Chondrocyte (in vitro differentiated cells): Measurements from ENCODE around the gene MAN1A1. TPM values are rescaled to one million over a fixed set of nuclear protein-coding genes. Genes with fewer than 3 reads are reported as not detected.

Experiments used
- DNase-seq: peaks from one replicate; pipeline ENCODE4 v3.0.0; 2021; ENCODE audit warnings: mixed read lengths, low spot score
- H3K27ac Mint-ChIP-seq: one replicate; pipeline ENCODE4 v1.8.0; 2021; ENCODE audit warnings: mild to moderate bottlenecking, moderate library complexity, mixed read lengths; ENCODE audit not compliant: unreplicated experiment
- H3K27me3 Mint-ChIP-seq: 2 replicates; pipeline ENCODE4 v1.8.0; 2021; ENCODE audit warnings: low read depth, mixed read lengths
- H3K36me3 Mint-ChIP-seq: 2 replicates; pipeline ENCODE4 v1.8.0; 2021; ENCODE audit warnings: low read depth, mixed read lengths
- H3K4me1 Mint-ChIP-seq: 2 replicates; pipeline ENCODE4 v1.8.0; 2021; ENCODE audit warnings: low read depth, mild to moderate bottlenecking, mixed read lengths
- H3K4me3 Mint-ChIP-seq: one replicate; pipeline ENCODE4 v1.8.0; 2021; ENCODE audit warnings: mild to moderate bottlenecking, moderate library complexity, mixed read lengths; ENCODE audit not compliant: unreplicated experiment
- H3K9me3 Mint-ChIP-seq: 2 replicates; pipeline ENCODE4 v1.8.0; 2021; ENCODE audit warnings: low read depth, mixed read lengths
- total RNA-seq: library from RNA; stranded (reverse); gene quantifications from 3 replicates; pipeline ENCODE4 v1.2.1, GENCODE V29; 2021
- TF ChIP-seq, protein P1 (sequence below): fragments of 200-600 bp; sonication (generic); IDR thresholded peaks from 2 replicates; pipeline ENCODE4 v1.5.0; 2021; ENCODE audit warnings: antibody characterized with exemption, mild to moderate bottlenecking, moderate library complexity

Gene MAN1A1
- total RNA-seq, 1 donor from 2014 or later: 7.2 TPM

DNA sequence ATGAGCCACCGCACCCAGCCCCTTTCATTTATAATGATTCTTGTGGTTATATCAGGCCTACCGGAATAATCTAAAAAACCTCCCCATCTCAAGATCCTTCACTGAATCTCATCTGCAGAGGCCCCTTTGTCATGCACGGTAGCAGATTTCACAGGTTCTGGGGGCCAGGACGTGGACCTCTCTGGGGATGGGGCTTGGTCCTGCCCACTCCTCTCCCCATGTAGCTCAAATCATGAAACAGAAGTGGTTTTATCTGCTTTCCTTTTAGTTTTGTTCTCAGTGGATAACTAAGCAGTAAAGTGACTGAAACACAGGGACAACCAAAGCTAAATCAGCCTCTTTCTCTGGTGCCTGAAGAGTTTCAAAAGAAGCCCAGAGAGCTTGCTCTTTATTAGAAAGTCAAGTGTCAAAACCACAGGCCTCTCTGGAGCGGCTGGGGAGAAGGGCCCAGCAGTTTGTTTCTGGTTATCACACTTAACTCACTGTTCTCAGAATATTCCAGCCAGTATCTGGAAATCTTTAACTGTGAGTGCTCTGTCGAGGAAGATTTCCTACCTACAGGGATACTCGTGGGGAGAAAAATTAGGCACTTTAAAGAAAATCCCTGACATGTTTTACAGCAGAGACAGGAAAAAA is 210.5 kb downstream of the MAN1A1 start:
- Mint-ChIP-seq H3K4me3 (no peak overlapping the region), H3K4me1 (peaks cover 4% of the 10 kb centered on the region), H3K27me3 (peaks cover 2% of the 10 kb centered on the region), H3K27ac (no peak overlapping the region), H3K9me3 (no peaks in the 10 kb centered on the region), H3K36me3 (no peaks in the 10 kb centered on the region)
- DNase-seq: no peak
- TF ChIP-seq, protein P1, sequence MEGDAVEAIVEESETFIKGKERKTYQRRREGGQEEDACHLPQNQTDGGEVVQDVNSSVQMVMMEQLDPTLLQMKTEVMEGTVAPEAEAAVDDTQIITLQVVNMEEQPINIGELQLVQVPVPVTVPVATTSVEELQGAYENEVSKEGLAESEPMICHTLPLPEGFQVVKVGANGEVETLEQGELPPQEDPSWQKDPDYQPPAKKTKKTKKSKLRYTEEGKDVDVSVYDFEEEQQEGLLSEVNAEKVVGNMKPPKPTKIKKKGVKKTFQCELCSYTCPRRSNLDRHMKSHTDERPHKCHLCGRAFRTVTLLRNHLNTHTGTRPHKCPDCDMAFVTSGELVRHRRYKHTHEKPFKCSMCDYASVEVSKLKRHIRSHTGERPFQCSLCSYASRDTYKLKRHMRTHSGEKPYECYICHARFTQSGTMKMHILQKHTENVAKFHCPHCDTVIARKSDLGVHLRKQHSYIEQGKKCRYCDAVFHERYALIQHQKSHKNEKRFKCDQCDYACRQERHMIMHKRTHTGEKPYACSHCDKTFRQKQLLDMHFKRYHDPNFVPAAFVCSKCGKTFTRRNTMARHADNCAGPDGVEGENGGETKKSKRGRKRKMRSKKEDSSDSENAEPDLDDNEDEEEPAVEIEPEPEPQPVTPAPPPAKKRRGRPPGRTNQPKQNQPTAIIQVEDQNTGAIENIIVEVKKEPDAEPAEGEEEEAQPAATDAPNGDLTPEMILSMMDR: no peak

DNA sequence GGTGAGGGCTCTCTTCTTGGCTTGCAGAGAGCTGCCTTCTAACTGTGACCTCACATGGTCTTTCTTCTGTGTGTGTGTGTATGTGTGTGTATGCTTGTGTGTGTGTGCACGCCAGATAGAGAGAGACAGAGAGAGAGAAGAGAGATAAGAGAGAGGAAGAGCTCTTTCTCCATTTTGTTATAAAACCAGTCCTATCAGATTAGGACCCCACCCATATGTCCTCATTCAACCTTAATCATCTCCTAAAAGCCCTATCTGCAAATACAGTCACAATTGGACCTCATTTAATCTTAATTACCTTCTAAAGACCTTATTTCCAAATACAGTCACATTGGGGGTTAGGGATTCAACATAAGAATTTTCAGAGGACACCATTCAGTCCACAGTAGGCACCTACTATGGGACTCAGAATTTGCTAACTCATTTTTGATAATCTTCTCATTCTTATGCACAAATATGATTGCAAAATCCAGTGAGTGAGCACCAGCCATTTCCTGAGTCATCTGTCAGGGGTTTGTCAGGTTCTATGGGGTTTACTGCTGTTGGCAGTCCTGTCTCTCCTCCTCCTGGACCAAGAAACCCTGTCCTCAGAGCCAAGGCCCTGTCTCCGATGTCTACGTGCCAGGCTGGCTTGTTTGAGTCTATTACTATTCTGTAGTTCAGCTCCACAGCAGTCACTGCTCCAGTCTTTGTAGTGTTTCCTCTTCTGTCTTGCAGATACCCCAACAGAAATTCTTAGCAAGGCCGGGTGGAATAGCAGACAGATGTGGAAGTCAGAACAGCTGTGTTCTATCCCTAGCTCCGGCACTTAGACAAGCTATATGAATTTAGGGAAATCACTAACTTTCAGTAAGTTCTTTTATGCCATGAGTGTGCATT is 212.1 kb downstream of the MAN1A1 start:
- H3K27ac Mint-ChIP-seq: no peak overlapping the region
- H3K4me1 Mint-ChIP-seq: peaks cover 4% of the 10 kb centered on the region
- no peak overlapping the region for H3K4me3 Mint-ChIP-seq
- DNase-seq: no peak
- no peaks in the 10 kb centered on the region for H3K9me3 Mint-ChIP-seq
- H3K27me3 Mint-ChIP-seq: peaks cover 2% of the 10 kb centered on the region
- H3K36me3 Mint-ChIP-seq: no peaks in the 10 kb centered on the region
- TF ChIP-seq, protein P1: no peak

DNA sequence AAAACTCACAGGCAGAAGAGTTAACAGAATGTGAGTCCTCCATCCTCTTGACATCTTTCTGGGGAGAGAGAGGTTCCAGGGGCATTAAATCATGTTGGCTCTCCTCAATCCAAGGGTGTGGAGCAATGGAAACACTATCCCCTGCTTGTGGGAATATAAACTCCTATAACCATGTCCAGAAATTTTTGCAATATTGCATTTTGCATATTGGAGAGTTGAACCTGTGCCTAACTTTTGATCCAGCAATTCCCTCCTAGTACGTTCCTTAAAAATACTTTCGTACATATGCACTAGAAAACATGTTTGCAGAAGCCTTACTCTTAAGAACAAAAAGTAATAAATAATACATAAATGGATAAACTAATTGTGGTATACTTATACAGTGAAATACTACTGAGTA is 214.8 kb downstream of the MAN1A1 start:
- TF ChIP-seq, protein P1: no peak
- Mint-ChIP-seq H3K4me1 (peaks cover 17% of the 10 kb centered on the region), H3K9me3 (no peaks in the 10 kb centered on the region), H3K27ac (no peak overlapping the region), H3K27me3 (no peaks in the 10 kb centered on the region), H3K4me3 (no peak overlapping the region), H3K36me3 (no peaks in the 10 kb centered on the region)
- no peak for DNase-seq

DNA sequence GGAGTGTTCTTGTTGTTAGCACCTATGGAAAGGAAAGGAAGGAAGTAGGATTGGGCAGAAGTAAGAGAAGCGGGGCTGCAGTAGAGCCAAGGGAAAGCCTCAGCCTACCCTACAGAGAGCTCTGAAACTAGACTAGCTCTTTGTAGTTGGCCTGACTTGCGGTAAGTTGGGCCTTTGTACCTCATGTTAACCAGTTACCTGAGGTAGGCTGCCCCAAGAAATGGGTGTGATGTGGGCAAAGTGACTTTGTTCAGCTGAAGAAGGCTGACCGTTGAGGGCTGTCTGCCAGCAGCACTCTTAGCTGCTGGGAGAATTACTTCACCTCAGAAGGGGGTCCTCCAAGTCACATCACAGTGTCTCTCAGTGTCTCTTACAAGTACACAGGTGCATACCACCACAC is 216.2 kb downstream of the MAN1A1 start:
- no peak for DNase-seq
- H3K27me3 Mint-ChIP-seq: no peaks in the 10 kb centered on the region
- TF ChIP-seq, protein P1: no peak
- no peak overlapping the region for H3K27ac Mint-ChIP-seq
- no peak overlapping the region for H3K4me3 Mint-ChIP-seq
- peaks cover 22% of the 10 kb centered on the region for H3K4me1 Mint-ChIP-seq
- no peaks in the 10 kb centered on the region for H3K9me3 Mint-ChIP-seq
- H3K36me3 Mint-ChIP-seq: no peaks in the 10 kb centered on the region

DNA sequence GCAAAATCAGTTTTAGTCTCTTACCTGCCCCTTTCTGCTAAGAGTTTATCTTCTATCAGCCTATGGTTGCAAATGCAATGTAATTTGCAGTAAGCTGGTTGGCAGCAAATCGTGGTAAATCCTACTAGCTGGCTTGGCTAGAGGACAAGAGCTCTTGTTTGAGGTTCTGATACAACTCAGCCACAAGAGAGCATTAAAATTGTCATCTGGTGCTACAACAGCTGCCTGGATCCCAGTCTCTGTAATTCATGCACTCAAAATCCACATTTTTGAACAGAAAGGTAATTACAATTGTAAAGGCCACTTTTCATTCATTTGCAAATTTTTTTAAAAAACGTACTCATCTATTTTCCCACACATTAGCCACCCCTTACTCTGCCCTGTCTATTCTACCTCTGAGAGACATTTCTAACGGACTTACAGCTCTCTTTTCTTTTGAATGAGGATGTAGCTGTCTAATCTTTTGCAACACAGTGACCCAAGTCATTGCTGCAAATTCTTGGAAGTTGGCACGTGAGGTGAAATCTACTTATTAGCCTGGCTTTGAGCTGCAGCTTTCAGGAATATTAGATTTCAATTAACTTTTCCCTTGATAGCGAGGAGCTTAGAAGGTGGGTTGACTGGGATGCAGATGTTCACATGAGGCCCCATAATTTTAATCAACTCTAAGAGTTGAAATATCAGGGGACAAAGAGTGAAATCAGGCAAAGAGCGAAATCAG is 217.1 kb downstream of the MAN1A1 start:
- H3K4me3 Mint-ChIP-seq: no peak overlapping the region
- H3K36me3 Mint-ChIP-seq: no peaks in the 10 kb centered on the region
- DNase-seq: no peak
- H3K4me1 Mint-ChIP-seq: peaks cover 22% of the 10 kb centered on the region
- H3K27ac Mint-ChIP-seq: no peak overlapping the region
- no peaks in the 10 kb centered on the region for H3K27me3 Mint-ChIP-seq
- no peaks in the 10 kb centered on the region for H3K9me3 Mint-ChIP-seq
- TF ChIP-seq, protein P1: no peak
